Ascending aorta (tissue), 2 donors: ENCODE results near the gene UNC79. TPM values are rescaled to one million over a fixed set of nuclear protein-coding genes. Genes with fewer than 3 reads are reported as not detected.

Source experiments
- DNase-seq, 2 donors: peaks; one replicate each; pipeline ENCODE4 v3.0.0-alpha.2; 2019; ENCODE audit warnings: low spot score in 2 of 2
- H3K27ac ChIP-seq, 2 donors: fragments of 200-600 bp; sonication (generic); one replicate each; pipeline ENCODE4 v1.5.1; 2016 to 2017; ENCODE audit warnings: mild to moderate bottlenecking in 1 of 2
- H3K27me3 ChIP-seq: fragments of 200-600 bp; sonication (generic); one replicate; pipeline ENCODE4 v1.5.1; 2017
- H3K36me3 ChIP-seq, 2 donors: fragments of 200-600 bp; sonication (generic); one replicate each; pipeline ENCODE4 v1.5.1; 2016
- H3K4me1 ChIP-seq, 2 donors: fragments of 200-600 bp; sonication (generic); one replicate each; pipeline ENCODE4 v1.5.1; 2016 to 2017; ENCODE audit warnings: mild to moderate bottlenecking in 1 of 2
- H3K4me3 ChIP-seq, 2 donors: fragments of 200-600 bp; sonication (generic); one replicate each; pipeline ENCODE4 v1.5.1; 2016 to 2017; ENCODE audit warnings: mild to moderate bottlenecking in 1 of 2
- H3K9me3 ChIP-seq, 2 donors: fragments of 200-600 bp; sonication (generic); one replicate each; pipeline ENCODE4 v1.5.1; 2016
- CTCF ChIP-seq, 3 experiments: fragments of 200-600 bp in 2 of 3; fragments of 450-650 bp in 1 of 3; sonication (generic) in 2 of 3; IDR thresholded peaks; one replicate each; pipeline ENCODE4 v1.5.1; 2016 to 2019; ENCODE audit warnings: antibody characterized with exemption in 3 of 3, mild to moderate bottlenecking in 1 of 3, moderate library complexity in 1 of 3
- intact Hi-C: fragments of 100-400 bp; cut with DNase I; formaldehyde crosslinking; loops from one replicate; pipeline ENCODE4 v1.15.1; 2023
- total RNA-seq: library from RNA; depleted of rRNA; stranded (reverse); fragments of >200 nt; gene quantifications from one replicate; pipeline ENCODE4 v1.1.0, GENCODE V29; 2016

The UNC79 gene
- total RNA-seq, 1 donor from 2014 or later = not detected

GRCh38 chr14:93690146-93690545 lies 259.4 kb downstream of the UNC79 start:
- TF ChIP-seq CTCF (IDR thresholded peaks at IDR 0.05) = no peak
- DNase-seq = no peak
- Histone ChIP-seq H3K27ac (no peak overlapping the region), H3K36me3 (no peaks in the 10 kb centered on the region), H3K9me3 (no peaks in the 10 kb centered on the region), H3K4me3 (no peak overlapping the region), H3K27me3 (no peaks in the 10 kb centered on the region), H3K4me1 (no peaks in the 10 kb centered on the region)
- intact Hi-C loops = no loop called here

GRCh38 chr14:93691042-93691780 lies 260.5 kb downstream of the UNC79 start:
- H3K27me3 ChIP-seq = no peaks in the 10 kb centered on the region
- TF ChIP-seq CTCF (IDR thresholded peaks at IDR 0.05) = no peak

GRCh38 chr14:93693914-93694313 lies 263.2 kb downstream of the UNC79 start:
- Histone ChIP-seq H3K4me3 (no peak overlapping the region), H3K36me3 (no peaks in the 10 kb centered on the region), H3K9me3 (peaks cover 0 to 2% of the 10 kb centered on the region in 2 donors), H3K27ac (no peak overlapping the region), H3K4me1 (no peaks in the 10 kb centered on the region), H3K27me3 (no peaks in the 10 kb centered on the region)
- no peak for DNase-seq
- intact Hi-C loops = no loop called here
- no peak for TF ChIP-seq CTCF (IDR thresholded peaks at IDR 0.05)

More at GRCh38 chr14:93691042-93691780, 260.5 kb downstream of the UNC79 start:
- no peaks in the 10 kb centered on the region for H3K4me1 ChIP-seq
- intact Hi-C loops = no loop called here
- no peak overlapping the region for H3K4me3 ChIP-seq
- no peak for DNase-seq
- H3K36me3 ChIP-seq = no peaks in the 10 kb centered on the region
- no peaks in the 10 kb centered on the region for H3K9me3 ChIP-seq
- H3K27ac ChIP-seq = no peak overlapping the region

- no peak overlapping the region for H3K4me3 ChIP-seq
- no peaks in the 10 kb centered on the region for H3K27me3 ChIP-seq
- no peak for DNase-seq
- H3K9me3 ChIP-seq = peaks cover 0 to 11% of the 10 kb centered on the region in 2 donors
- intact Hi-C loops = no loop called here
- no peak for TF ChIP-seq CTCF (IDR thresholded peaks at IDR 0.05)
- no peaks in the 10 kb centered on the region for H3K36me3 ChIP-seq
- no peaks in the 10 kb centered on the region for H3K4me1 ChIP-seq
- H3K27ac ChIP-seq = no peak overlapping the region
Measured at GRCh38 chr14:93700928-93701327, 270.2 kb downstream of the UNC79 start.

GRCh38 chr14:93701562-93701961 lies 270.8 kb downstream of the UNC79 start:
- no peak for TF ChIP-seq CTCF (IDR thresholded peaks at IDR 0.05)
- Histone ChIP-seq H3K27me3 (no peaks in the 10 kb centered on the region), H3K27ac (no peak overlapping the region), H3K4me3 (no peak overlapping the region), H3K4me1 (no peaks in the 10 kb centered on the region), H3K36me3 (no peaks in the 10 kb centered on the region), H3K9me3 (peaks cover 0 to 11% of the 10 kb centered on the region in 2 donors)
- DNase-seq = no peak
- intact Hi-C loops = no loop called here
